Activated CD8-positive, alpha-beta memory T cell treated with anti-CD3 and anti-CD28 coated beads, Interleukin-2, amount 50 U/mL, for 24 hours (primary cell): ENCODE results near the gene ADAM11.

ENCODE experiments used
- DNase-seq: peaks from one replicate; pipeline ENCODE4 v3.0.0-alpha.2; 2020; ENCODE audit errors: extremely low read depth

Gene ADAM11

DNA sequence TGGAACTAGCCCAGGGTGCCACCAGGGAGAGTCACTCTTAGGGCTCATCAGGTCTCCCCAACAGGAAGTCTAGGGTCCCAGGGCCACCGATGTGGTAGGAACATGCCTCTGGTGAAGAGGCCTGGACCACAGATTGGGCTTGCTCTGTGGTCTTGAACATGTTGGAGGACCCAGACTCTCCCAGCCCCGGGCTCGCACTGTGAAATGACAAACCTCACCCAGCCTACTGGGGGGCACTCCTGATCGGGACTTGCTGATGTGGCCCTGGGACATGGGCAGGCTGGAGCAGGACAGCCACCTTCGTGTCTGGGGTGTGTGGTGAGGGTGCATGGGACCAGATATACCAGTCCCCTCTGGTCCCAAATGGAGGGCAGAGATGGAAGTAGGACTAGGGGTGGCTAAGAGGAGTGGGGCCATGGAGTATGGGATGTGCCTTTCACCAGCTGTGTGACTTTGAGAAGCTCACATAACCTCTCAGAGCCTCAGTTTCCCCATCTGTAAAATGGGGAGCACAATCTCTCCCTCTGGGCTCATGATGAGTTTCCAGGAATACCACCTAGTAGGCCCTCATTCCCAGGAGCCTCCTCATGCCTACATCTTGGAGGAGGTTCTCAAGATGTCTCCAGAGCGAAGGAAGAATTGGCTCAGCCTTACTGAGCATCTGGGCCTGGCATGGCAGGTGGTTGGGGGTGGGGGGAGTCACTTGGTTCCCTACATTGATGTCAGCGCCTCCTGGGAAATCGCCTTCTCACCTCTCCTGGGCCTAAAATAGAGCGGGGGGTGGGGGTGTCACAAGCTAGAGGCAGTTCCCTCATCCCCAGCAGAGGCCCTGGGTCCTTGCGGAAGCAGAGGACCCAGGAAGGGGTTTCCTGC lies 1.5 kb upstream of the ADAM11 start:
- no peak for DNase-seq

DNA sequence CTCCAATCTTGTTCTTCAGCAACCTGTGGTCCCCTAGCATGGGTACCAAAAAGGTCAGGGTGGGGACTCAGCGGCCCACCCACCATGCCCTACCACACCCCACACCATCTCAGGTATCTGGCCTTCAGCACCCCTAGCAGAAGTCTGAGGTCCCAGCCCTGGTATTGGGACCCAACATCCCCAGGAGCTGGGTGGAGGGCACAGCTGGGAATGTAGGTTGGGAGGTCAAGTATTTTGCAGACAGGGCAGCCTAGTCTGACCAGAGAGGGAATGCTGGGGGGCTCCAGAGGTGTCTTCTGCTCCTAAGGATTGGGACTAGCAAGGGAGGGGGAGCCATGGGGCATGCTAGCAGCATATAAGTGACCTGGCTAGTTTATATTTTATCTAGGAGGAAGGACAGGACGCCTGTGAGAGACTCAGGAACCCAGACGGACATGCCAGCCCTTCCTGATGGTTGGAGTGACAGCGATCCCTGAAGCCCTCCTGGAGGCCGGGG lies 822 bp upstream of the ADAM11 start:
- DNase-seq, result no peak

DNA sequence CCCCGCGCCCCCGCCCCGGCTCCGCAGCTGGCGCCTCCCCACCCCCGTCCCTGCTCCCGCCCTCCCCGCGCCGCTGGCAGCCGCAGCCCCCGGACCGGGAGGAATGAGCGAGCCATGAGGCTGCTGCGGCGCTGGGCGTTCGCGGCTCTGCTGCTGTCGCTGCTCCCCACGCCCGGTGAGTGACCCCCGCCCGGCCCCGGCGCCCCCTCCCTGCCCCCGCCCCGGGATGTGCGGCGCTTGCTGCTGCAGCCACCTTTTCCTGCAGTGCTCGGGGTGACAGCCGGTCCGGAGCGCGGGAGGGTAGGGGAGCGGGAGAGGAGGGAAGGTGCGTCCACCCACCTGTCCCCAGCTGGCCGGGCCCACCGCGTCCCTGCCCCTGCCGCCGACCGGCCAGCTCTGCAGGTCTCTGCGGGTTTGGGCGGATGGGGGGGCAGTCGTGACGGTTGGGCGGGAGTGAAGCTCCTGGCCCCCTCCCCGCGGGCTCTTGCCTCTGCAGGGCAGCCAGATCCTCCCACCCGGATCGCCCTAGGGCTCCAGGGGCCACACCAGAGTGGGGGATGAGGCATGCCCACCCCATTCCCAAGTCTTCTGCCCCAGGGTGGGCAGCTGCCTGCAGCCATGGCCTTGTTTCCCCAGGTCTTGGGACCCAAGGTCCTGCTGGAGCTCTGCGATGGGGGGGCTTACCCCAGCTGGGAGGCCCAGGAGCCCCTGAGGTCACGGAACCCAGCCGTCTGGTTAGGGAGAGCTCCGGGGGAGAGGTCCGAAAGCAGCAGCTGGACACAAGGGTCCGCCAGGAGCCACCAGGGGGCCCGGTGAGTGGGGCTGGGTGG lies 513 bp downstream of the ADAM11 start:
- no peak for DNase-seq

DNA sequence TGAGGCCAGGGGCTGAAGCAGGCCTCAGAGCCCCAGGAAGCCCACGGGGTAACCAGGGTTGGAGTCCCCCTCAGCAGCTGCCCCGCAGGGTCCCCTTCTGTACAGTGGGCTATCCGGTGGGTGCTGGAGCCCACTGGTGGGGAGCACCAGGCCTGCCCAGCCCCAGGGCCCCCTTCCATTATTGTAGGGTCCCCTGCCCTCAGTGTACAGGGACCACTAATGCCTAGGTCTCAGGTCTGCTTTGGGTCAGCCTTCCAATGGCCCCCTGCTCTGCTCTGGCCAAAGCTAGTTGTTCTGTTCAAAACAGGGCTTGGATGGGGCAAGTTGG lies 1.1 kb downstream of the ADAM11 start:
- DNase-seq, result no peak

DNA sequence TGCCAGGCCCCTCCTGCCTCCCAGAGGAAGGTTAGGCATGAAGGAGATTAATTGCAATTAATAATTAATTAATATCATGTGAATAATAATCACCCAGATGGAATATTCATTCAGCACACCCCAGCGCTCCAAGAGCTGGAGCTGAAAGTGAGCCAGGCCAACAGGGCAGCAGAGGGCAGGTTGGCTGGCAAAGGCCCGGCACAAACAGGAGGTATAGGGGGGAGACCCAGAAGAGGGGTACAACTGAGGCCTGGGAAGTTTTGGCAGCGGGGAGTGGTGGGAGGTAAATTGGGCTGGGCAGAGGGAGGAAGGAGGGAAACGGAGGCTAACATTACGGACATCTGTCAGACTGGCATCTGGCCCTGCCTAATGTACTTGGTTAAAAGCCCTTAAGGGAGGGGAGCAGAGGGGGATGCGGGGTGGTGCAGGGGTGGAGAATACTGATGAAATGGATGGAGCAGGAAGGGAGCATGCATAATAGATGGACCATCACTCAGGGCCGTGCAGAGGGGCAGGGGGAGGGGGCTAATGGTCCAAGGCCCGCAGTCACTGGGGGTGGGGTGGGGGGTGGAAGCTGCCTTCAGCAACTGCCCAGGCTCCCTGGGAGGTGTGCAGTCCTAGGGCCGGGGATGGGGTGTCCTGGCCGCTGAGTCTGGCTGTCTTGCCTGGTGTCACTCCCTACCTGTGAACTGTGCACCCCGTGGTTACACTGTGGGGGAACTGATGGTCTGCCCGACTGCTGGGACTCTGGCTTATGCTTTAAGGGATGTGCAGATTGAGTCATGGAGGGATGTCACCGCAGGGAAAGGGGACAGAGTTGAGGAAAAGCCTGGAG lies 1.9 kb downstream of the ADAM11 start:
- DNase-seq, result no peak

DNA sequence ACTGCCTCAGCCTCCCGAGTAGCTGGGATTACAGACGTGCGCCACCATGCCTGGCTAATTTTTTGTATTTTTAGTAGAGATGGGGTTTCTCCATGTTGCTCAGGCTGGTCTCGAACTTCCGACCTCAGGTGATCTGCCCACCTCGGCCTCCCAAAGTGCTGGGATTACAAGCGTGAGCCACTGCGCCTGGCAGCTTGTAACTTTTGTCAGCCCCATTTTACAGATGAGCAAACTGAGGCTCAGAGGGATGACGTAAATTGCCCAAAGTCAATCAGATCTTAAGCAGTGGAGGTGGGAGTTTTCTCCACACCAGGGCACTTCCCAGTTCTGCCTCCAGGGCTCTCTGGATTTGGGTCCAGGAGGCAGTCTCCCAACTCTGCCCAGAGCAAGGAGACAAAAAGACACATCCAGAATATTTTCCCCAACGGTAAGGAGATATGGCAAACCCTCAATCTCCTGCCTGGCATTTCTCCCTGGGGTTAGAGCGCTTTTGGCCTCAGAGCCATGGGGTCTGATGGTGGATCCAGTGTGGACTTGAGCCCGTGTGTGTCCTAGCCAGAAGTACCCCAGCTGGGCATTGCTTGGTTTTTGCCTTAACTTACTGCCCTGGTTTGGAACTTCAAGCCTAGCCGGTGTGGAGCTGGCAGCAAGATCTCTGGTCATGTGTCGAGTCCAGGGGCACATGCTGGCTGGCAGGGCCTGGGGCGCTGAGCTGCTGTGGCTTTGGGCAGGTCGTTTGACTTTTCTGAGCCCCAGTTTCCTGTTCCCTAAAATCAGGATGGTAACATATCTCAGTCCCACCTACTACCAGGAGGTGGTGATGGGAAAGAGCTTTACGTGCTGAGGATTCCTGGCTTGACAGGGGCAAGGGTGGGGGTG lies 3.4 kb downstream of the ADAM11 start:
- DNase-seq, result no peak

DNA sequence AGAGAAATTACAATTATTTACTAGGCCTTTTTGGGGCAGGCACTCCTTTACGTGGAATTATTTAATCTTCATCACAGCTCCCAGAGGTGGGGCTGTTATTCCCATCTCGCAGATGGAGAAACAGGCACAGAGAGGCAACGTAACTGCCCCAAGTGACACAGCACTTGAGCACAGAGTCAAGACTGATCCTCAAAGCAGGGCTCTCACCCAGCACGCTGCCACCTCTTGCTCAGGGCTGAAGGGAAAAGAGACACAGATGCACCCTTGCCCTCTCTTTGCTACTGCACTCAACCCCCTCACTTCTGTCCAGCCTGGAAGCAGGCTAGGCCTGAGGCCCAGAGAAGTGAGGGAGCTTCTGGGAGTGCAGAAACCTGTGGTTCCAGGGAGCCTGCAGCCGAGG lies 4.4 kb downstream of the ADAM11 start:
- DNase-seq, result no peak

DNA sequence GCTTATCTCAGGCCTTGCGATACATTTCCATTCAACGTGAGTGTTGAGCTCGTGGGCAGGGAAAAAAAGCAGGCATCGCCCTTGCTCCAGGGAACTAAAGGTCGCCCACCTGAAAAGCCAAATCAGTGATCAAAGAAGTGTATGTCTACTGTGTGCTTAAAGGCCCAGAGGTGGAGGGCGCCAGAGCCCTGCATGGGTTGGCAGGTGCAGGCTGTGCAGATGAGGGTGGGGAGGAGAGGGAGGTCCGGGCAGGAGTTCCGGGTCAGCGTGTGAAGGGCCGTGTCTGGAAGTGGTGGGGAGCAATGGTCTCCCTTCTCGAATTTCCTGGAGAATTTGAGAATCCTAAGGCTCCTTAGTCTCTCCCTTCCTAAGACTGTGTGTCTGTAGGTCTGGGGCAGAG lies 7.2 kb downstream of the ADAM11 start:
- DNase-seq, result no peak

DNA sequence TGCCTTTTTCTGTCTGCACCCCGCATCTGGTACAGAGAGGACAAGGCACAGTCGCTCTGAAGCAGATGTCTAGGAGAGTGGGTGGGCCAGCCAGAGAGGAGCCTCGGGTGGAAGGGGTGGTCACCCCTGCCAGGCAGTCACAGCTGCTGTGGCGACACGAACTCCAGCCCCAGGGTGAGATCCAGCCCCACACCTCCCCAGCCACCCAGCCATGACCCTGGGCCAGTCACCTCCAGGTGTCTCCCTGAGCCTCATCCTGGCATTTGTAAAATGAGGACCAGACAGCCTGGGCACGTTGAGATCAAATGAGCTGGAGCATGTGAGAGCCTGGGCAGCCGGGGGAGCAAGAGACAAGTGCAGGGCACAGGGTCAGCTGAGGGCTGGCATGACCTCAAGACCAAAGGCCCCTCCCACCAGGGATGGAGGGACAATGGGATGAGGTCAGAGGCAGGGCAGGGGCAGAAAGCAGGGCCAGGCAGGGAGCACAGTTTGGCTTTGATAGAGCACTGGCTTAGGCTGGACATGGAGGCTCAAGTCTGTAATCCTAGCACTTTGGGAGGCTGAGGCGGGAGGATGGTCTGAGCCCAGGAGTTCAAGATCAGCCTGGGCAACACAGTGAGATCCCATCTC lies 7.7 kb downstream of the ADAM11 start:
- DNase-seq, result no peak

DNA sequence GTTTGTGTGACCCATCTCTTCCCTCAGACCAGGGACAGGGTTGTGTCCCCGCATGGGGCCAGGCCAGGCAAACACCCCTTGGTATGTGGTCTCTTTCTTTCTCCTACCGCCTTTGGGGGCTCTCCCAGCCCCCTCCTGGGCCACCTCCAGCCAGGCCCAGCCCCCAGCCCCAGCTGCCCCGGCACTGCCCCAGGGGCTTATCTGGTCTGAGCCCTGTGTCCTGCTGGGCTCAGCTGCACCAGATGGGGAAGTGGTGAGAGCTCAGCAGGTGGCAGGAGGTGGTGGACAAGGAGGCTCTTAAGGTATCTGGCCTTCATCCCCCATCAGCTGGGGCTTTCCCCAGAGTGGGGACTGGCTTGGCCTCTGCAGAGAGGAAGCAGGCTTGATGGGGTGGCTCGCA lies 8.7 kb downstream of the ADAM11 start:
- no peak for DNase-seq

DNA sequence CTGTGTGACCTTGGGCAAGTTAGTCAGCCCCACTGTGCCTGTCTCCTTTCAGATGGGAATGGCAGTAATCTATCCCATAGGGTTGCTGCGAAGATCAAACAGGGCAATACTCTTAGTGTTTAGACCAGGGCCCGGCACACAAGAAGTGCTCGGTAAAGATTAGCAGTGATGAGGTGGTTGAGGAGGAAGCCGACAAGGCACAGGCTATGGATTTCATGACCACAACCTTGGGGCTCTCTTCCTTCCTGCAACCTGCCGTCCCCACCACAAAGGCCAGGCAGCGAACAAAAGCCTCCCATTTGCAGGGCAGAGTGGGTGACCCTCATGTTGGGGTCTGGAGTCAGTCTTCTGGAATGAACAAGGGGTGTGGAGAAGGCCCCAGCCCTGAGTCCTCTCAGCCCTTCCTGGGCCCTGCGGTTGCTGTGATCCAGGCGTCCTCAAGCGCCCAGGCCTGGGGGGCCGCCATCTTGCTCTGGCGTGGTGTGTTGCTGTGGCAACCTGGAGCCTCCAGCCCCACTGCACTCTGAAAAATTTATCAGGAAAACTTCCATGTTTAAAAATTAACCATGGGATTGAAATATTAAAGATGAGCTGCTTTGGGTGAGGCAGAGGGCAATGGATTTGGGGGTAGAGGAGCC lies 9.8 kb downstream of the ADAM11 start:
- no peak for DNase-seq

DNA sequence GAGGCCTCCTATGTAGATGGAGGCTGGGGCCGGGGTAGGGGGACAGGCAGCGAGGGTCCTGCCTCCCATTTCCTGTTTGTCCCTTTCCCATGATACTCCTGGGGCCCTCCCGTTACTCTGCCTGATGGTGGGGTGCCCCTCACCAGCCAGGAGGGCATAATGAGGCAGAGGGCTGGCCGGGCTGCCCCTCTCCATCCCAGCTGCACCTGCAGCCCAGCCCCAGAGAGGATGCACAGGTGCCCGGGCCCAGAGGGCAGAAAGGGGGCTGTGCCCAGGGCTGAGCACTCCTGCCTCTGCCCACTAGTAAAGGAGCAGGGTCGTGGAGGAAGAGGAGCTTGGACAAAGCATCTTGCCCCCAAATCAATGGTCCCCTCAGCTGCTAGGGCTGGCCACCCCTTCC lies 10.4 kb downstream of the ADAM11 start:
- DNase-seq, result no peak

DNA sequence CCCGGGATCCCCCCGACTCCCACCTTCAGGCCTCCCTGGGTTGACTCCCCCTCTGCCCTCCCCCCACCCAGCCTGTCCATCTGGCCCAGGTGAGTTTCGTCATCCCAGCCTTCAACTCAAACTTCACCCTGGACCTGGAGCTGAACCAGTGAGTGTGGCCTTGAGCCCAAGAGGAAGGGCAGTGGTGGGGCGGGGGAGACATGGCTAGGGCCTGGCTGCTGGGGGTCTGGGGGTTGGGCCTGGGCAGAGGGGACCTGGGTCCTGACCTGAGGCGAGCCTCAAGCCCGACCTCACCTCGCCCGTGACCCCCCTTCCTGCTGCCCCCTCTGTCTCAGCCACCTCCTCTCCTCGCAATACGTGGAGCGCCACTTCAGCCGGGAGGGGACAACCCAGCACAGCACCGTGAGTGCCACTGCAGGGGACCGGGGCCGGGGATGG lies 10.9 kb downstream of the ADAM11 start:
- DNase-seq, result no peak

DNA sequence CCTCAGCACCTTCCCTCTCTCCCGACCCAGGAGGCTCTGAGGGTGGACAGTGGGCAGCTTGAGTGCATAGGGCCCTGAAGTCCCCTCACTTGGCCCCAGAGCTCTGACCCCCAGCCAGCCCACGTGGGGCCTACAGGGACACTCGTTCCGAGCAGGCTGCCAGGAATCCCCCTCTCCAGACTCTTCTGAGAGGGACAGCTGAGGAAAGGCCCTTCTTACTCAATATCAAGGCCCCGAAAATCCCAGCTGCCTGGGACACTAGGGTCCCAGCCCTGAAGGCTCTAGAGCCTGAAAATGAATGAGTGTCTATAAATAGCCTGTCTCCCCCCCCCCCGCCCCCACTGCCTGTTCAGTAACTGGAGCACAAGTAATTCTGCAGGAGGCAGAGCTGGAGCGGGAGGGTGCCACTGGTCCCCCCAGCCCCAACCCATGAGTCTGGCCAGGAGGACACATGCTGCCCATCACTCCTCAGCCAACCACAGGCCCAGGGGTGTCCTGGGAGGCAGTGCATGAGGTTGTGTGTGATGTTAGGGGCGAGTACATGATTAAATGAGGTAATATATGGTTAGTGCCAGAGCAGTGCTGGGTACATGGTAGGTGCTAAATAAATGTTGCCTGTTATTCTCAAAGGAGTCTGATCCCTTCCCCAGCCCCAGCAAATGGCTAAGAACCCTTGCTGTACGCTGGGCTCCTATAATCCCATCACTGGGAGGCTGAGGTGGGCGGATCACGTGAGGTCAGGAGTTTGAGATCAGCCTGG lies 11.6 kb downstream of the ADAM11 start:
- no peak for DNase-seq

DNA sequence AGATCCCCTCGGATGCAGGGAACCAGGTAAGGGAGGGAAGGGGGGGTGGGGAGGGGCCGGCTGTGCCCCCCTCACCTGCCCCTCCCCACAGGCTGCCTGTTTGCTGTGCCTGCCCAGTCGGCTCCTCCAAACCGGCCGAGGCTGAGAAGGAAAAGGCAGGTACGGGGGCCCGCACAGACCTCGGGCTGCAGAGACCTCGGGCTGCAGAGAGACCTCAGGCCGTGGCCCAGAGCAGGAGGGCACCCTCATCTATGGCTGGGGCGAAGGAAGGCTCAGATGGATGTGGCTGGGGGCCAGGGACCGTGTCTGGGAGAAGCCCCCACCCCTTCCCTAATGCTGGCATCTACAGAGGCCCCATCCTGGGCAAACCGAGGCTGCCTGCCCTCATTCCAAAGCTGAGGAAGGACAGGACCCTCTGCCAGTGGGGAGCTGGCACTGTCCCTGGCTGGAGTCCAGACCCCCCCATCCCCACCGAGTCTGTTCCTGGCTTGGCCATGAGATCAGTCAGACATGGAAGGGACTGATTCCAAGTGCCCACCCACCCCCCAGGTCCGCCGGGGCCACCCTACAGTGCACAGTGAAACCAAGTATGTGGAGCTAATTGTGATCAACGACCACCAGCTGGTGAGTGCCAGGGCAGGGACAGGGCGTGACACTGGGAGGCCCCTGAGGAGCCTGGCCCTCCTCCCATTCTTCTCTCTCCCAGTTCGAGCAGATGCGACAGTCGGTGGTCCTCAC lies 13.7 kb downstream of the ADAM11 start:
- no peak for DNase-seq

DNA sequence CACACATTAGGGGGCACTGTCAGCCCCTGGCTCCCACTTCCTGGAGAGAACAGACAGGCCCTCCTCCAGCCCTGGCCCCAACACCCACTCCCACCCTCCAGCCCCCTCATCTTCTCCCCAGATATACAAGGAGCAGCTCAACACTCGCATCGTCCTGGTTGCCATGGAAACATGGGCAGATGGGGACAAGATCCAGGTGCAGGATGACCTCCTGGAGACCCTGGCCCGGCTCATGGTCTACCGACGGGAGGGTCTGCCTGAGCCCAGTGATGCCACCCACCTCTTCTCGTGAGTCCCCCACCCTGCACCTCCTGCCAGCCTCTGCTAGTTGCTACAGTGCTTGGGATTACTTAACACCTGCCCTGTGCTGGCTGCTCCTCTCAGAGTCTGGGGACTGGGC lies 14.4 kb downstream of the ADAM11 start:
- no peak for DNase-seq

DNA sequence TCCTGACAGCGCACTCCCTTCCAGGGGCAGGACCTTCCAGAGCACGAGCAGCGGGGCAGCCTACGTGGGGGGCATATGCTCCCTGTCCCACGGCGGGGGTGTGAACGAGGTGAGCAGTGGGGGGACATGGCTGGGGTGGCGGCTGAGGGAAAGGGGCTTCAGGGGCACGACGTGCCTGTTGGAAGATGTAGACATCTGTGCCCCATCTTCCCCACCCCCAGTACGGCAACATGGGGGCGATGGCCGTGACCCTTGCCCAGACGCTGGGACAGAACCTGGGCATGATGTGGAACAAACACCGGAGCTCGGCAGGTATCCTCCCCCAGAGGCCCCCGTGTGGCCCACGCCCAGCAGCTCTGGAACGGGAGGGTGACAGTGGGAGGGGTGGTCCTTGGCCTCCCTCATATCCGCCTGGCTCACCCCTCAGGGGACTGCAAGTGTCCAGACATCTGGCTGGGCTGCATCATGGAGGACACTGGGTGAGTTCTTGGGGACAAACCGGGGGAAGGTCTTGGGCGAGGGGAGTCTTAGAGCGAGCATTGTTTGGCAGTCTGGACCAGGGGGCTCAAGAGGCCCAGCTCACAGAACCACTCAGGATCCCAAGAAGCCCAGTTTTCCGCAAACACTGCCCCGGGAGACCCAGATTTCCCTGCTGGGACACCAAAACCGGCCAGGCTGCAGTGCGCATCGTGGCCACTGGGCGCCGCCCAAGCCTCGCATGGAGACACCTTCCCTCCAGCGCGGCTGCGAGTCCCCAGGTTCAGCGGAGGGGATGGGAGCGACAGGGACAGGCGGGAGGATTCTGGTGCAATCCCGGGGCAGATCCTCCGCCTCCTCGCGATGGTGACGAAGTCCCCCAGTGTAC lies 15.7 kb downstream of the ADAM11 start:
- peak; percentile 72 for DNase-seq
